HUES6 (cell line): ENCODE results near the gene HK2.
A peak's percentile ranks its signal among the peaks of the same experiment; 100 is the strongest.

ENCODE experiments used
- H3K27ac ChIP-seq: 2 replicates; pipeline ENCODE4 v1.7.0; 2013; ENCODE audit warnings: low read depth, mild to moderate bottlenecking, low read length, inconsistent platforms
- H3K27me3 ChIP-seq: 2 replicates; pipeline ENCODE4 v1.6.1; 2013; ENCODE audit warnings: low read length; ENCODE audit not compliant: control insufficient read depth, insufficient read depth
- H3K36me3 ChIP-seq: 2 replicates; pipeline ENCODE4 v1.6.1; 2013; ENCODE audit warnings: low read length; ENCODE audit not compliant: control insufficient read depth, insufficient read depth
- H3K4me1 ChIP-seq: 2 replicates; pipeline ENCODE4 v1.6.1; 2013; ENCODE audit warnings: low read length; ENCODE audit not compliant: control insufficient read depth, insufficient read depth
- H3K4me3 ChIP-seq: 2 replicates; pipeline ENCODE4 v1.5.1; 2013; ENCODE audit warnings: low read depth, low read length
- H3K9ac ChIP-seq: one replicate; pipeline ENCODE4 v1.6.1; 2013; ENCODE audit warnings: mild to moderate bottlenecking, low read length
- H3K9me3 ChIP-seq: 2 replicates; pipeline ENCODE4 v1.6.1; 2013; ENCODE audit warnings: low read depth, low read length; ENCODE audit not compliant: control insufficient read depth, insufficient read depth

HK2 gene

DNA sequence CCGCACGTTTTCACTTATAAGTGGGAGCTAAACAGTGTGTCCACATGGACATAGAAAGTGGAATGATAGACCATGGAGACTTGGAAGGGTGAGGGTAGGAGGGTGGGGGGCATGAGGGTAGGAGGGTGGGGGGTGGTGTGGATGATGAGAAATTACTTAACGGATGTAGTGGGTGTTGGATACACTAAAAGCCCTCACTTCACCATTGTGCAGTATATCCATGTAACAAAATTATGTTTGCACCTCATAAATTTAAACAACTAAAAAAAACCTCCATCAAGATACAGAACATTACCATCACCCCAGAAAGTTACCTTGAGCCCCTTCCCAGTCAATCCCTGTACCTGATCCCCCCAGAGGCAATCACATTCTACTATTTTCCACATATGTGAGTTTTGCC lies 26.2 kb downstream of the HK2 start:
- H3K27ac ChIP-seq: no peak overlapping the region
- H3K4me1 ChIP-seq: peaks cover 17% of the 10 kb centered on the region
- no peaks in the 10 kb centered on the region for H3K9me3 ChIP-seq
- H3K36me3 ChIP-seq: peaks cover 28% of the 10 kb centered on the region
- no peaks in the 10 kb centered on the region for H3K27me3 ChIP-seq
- no peak overlapping the region for H3K9ac ChIP-seq
- no peak overlapping the region for H3K4me3 ChIP-seq

DNA sequence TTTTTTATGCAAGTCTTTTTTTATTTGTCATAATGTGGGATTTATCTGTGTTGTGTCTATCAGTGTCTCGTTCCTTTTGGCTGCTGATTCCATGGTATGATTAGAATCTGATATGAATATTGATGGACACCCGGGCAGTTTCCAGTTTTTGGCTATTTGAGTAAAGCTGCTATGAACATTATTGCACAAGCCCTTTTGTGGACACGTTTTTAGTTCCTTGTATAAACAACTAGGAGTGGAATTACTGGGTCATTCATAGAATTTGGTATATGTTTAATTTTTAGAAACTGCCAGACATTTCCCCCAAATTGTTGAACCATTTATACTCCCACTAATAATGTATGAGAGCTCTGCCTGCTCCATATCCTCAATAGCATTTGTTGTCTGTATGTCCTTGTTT lies 26.6 kb downstream of the HK2 start:
- H3K27me3 ChIP-seq: no peaks in the 10 kb centered on the region
- peaks cover 22% of the 10 kb centered on the region for H3K4me1 ChIP-seq
- H3K36me3 ChIP-seq: peaks cover 24% of the 10 kb centered on the region
- H3K27ac ChIP-seq: no peak overlapping the region
- no peak overlapping the region for H3K9ac ChIP-seq
- H3K9me3 ChIP-seq: no peaks in the 10 kb centered on the region
- H3K4me3 ChIP-seq: no peak overlapping the region

DNA sequence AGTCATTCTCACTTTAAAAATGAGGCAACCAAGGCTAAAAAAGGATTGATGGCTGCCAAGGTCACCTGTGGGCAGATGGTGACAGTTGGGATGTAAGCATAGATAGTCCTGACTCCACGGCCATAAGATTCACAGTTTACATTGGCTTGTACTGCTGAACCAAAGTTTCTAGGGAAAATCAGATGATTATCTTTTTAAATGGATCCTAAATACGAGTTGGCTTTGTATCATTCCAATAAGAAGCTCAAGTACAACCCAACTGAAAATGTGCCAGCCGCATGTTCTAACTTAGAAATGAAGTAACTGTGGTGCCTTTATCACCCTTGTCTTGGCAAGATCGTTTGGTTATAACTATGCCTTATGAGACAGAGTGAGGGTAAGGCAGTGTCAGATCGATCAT lies 27.6 kb downstream of the HK2 start:
- no peaks in the 10 kb centered on the region for H3K27me3 ChIP-seq
- peaks cover 14% of the 10 kb centered on the region for H3K36me3 ChIP-seq
- no peaks in the 10 kb centered on the region for H3K9me3 ChIP-seq
- H3K4me3 ChIP-seq: no peak overlapping the region
- peaks cover 28% of the 10 kb centered on the region for H3K4me1 ChIP-seq
- H3K27ac ChIP-seq: no peak overlapping the region
- no peak overlapping the region for H3K9ac ChIP-seq

DNA sequence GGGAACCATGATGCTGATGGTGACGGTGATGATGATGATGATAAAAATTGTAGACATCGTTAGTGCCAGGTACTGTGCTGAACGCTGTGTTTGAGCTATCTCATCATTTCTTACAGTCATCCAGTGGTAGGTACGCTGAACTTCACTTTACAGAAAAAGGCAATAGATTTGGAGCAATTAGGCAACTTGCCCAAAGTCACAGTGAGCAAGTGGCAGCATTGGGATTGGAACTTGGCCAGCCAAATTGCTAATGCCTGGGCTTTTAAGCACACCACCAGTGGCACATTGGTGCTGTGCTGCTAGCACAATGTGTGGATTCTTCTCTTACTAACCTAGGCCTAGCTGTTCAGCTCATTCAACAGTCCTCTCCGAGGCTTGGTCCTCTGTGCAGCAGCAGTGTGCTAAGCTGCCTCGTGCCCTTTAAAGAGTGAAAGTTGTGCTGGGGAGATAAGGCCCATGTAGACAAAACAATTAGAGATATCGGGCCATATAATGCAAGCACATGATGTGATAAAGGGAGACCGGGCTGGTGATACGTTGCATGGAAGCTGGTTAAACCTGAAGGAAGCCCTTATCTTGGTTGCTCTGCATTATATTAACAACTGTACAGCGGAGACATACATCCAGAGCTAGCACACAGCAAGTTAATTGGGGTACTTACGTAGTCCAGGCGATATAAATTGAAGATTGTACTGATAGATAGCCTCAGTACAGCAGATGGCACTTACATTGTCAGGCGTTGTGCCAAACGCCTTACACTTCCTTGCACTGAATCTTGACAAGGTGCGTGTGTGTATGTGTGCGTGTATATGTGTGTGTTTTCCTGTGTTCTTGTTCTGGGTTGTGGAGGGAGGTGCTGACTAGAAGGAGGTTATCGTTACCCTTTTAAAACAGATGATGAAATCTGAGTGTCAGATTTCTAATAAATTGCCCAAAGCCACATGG lies 28.4 kb downstream of the HK2 start:
- H3K36me3 ChIP-seq: peaks cover 6% of the 10 kb centered on the region
- H3K27ac ChIP-seq: no peak overlapping the region

DNA sequence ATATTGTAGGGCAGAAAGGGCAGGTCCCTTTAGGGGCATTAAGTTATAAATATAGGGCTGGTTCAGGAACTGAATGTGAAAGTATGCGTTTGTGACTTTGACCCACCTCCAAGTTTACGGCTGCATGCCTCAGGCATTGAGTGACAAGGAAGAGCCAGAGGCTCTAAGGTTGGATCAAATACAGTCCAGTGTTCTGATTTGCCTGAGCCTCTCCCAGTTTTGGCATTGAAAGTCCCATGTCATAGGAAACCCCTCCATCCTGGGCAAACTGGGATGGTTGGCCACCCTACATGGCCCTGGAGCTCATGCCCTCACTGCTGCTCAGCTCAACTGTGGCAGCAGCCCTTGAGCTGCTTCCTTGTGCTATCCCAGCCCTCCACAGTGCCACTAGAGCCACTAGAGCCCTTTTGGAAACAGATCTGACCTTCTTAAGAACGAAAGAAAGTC lies 29.9 kb downstream of the HK2 start:
- H3K4me1 ChIP-seq: peaks cover 35% of the 10 kb centered on the region
- H3K27me3 ChIP-seq: no peaks in the 10 kb centered on the region
- H3K4me3 ChIP-seq: no peak overlapping the region
- H3K36me3 ChIP-seq: peaks cover 14% of the 10 kb centered on the region
- H3K9me3 ChIP-seq: no peaks in the 10 kb centered on the region
- peak overlapping the region; percentile 45; the same call in 1 of the 2 replicates for H3K27ac ChIP-seq
- no peak overlapping the region for H3K9ac ChIP-seq

More for the DNA sequence above, 28.4 kb downstream of the HK2 start:
- no peaks in the 10 kb centered on the region for H3K9me3 ChIP-seq
- no peak overlapping the region for H3K4me3 ChIP-seq
- H3K4me1 ChIP-seq: peaks cover 28% of the 10 kb centered on the region
- H3K9ac ChIP-seq: no peak overlapping the region
- H3K27me3 ChIP-seq: no peaks in the 10 kb centered on the region

DNA sequence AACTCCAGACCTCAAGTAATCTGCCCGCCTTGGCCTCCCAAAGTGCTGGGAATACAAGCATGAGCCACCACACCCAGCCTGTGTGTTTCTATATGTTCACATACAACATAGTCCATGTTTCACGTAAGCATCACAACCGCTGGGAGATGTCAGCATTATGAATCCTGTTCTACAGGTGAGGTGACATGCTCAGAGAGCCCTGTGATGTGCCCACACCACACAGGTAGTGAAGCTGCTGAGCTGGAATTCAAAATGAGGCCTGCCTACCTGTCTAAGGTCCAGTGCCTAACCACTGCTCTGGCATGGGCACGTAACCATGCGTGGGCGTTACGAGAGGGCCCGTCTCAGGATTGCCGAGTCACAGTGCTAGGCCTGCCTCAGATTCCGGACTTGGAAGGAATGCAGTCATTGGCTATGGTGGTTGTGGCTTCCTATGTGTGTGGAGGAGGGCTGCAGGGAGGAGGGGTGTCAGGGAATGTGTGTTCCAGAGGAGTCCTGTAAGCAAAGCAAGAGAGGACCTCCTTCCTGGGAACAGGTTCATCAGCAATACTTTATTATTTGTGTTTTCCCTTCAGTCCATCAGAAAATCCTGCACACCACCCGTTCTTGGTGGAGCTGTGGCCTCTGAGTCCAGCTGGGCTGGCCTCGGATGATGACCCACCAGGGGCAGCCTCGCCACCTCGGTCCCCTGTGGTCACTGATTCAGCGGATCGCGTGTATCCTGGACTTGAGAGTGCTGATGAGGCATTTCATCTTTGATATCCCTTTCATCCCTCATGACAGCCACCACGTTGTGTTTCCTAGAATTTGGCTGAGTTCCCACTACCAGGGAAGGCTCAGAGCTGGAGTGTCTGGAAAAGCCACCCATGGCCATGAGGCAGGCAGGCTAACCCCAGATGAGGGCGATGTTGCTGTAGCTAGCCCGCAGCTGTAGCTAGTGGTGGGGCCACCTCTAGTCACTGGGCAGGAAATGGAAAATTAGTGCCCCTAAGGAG lies 31.1 kb downstream of the HK2 start:
- Histone ChIP-seq H3K9ac (no peak overlapping the region), H3K4me1 (peaks cover 35% of the 10 kb centered on the region), H3K4me3 (no peak overlapping the region), H3K27ac (no peak overlapping the region), H3K27me3 (no peaks in the 10 kb centered on the region), H3K9me3 (no peaks in the 10 kb centered on the region), H3K36me3 (peaks cover 20% of the 10 kb centered on the region)

DNA sequence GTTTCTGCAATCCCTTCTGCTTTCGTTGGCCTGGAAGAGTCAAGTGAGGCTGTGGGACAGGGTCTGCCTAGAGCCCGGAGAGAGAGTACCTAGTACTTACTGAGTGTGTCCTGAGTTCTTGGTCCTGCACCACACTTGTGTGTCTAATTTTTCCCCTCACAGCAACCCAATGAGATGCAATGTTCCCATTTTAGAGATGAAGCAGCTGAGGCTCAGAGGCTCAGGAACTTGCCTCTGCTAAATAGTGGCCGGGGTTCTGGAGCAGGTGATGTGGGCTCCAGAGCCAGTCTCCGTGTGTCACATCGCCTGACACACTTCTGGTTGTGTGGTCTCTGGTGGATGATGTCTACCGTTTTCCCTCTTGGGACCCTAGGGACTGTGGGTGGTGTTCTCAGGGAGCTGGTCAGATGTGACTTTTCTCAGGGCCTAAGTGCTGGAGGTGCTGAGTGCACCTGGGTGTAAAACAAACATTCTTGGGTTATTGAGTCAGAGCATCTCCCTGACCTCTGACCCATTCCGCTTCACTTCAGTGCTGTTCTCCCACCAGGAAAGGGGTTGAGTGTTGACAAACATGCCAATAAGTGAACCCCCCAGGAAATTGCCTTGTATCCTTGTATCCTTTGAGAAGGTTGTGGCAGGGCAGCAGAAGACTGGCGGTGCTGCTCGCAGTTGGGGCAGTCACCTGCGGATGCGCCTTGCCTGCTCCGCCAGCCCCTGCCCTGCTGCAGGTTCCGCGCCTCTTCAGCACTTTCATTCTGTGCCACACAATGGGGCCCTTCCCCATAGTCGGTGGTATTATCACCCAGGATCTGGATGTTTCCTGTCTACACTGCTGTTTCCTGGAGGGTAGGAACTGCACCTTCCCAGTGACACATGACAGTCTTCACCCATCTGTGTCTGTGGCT lies 32.1 kb downstream of the HK2 start:
- Histone ChIP-seq H3K4me3 (no peak overlapping the region), H3K27ac (no peak overlapping the region), H3K36me3 (peaks cover 24% of the 10 kb centered on the region), H3K9ac (no peak overlapping the region), H3K9me3 (no peaks in the 10 kb centered on the region), H3K27me3 (no peaks in the 10 kb centered on the region), H3K4me1 (peaks cover 35% of the 10 kb centered on the region)

DNA sequence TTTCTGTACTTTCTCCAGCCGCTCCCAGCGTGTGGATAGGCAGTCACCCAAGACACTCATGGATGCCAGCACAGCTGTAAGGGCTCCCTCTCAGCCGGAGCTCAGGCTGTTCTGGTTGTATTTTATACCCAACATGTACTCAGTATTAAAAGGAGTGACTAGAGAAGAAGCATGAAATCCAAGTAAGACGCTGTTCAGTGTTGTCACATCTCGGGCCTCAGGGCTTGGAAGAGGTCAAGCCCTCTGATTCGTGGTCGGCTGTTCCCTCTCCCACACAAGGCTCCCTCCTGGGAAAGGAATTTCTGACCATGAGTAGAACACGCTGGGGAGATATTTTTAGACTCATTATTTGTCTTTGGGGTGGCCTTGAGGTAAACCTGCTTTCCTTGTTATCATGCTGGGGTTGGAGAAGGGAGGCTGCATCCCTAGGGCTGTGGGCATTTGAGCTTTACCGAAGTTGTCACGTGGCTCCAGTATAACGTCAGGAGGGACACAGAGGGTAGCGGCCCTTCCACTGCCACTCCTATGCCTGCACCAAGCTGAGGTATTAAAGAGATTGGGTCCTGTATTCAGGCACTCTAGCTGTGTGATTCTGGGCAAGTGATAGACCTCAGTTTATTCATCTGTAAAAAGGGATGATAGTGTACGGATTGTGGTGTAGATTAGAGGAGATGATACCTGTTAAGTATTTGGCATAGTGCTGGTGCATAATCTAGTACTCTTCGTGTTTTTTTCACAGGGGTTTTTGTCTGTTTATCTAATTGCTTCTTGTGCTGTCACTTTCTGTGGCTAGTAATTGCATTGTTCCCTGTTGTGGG lies 34.1 kb downstream of the HK2 start:
- Histone ChIP-seq H3K27me3 (no peaks in the 10 kb centered on the region), H3K27ac (no peak overlapping the region), H3K9me3 (no peaks in the 10 kb centered on the region), H3K4me3 (no peak overlapping the region), H3K4me1 (peaks cover 32% of the 10 kb centered on the region), H3K36me3 (peaks cover 42% of the 10 kb centered on the region), H3K9ac (no peak overlapping the region)

DNA sequence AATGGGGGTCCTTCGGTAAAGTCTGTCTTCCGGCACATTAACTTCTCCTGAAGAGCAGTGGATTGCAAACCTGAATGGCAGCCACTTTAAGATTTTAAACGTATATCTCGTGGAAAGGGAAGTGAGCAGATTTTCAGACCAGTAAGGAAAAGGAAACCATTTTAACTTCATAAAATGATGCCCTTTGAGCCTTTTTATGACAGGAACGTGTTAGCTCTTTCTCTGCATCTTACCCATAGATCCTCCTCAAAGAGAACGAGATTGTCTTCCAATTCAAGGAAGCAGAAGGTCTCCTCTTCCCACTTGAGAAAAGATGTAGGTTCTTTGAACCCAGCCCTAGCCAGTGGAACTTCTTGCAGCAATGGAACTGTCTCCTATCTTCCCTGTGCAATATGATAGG lies 35.6 kb downstream of the HK2 start:
- no peak overlapping the region for H3K27ac ChIP-seq
- H3K4me1 ChIP-seq: peaks cover 21% of the 10 kb centered on the region
- H3K4me3 ChIP-seq: no peak overlapping the region
- H3K36me3 ChIP-seq: peaks cover 56% of the 10 kb centered on the region
- H3K27me3 ChIP-seq: no peaks in the 10 kb centered on the region
- H3K9ac ChIP-seq: no peak overlapping the region
- H3K9me3 ChIP-seq: no peaks in the 10 kb centered on the region
